GM18498 (cell line): ENCODE data around the gene ARHGAP22.

ENCODE experiments used
- ATAC-seq: cut with Tn5 transposase; IDR thresholded peaks from one replicate; pipeline ENCODE4 v1.9.1; 2021; ENCODE audit warnings: mild to moderate bottlenecking, moderate library complexity; ENCODE audit not compliant: unreplicated experiment

The ARHGAP22 gene

GRCh38 chr10:48607356-48608278 is 2.7 kb upstream of the ARHGAP22 start:
- ATAC-seq = no peak

GRCh38 chr10:48606530-48607355 is 1.9 kb upstream of the ARHGAP22 start:
- no peak for ATAC-seq

DNA sequence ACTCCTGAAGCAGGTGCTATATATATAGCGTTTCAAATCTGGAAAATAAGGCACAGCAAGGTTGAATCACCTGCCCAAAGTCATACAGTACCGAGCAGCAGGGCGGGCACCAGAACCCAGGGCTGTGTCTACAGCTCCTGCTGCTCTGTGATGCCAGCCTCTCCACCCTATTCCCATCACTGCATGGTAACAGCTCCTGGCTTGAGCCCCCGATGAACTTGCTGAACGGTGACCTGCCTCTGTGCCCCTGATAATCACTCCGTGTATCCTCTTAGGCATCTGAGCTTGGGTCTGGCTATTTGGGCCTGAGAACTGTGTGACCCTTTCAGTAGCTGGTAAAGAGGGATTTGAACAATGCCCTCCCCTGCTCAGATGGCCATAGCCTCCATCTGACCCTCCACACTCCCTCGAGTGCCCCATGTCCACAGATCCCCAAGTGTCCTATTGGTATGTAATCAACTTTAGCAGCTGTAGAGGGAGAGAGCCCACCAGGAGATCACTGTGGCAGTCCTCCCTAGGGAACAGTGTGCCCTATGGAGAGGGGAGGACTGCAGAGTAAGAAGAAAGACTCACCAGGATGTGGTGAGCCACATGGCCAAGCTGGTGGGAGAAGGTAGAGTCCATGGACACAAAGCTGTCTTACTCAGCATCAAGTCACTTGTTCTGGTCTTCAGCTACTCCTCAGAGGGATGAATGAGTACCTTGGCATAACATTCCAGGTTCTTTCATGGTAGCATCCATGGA is 1.1 kb upstream of the ARHGAP22 start:
- ATAC-seq = no peak

GRCh38 chr10:48604039-48604990 is 558 bp downstream of the ARHGAP22 start:
- no peak for ATAC-seq

- ATAC-seq = no peak
Measured at GRCh38 chr10:48603421-48604038, 1.3 kb downstream of the ARHGAP22 start.

GRCh38 chr10:48602401-48603135 is 2.3 kb downstream of the ARHGAP22 start:
- no peak for ATAC-seq

- ATAC-seq = no peak
Measured at GRCh38 chr10:48601789-48602188, 3.1 kb downstream of the ARHGAP22 start.

- no peak for ATAC-seq
Measured at GRCh38 chr10:48600645-48601505, 4.0 kb downstream of the ARHGAP22 start.

GRCh38 chr10:48599830-48600134 is 5.1 kb downstream of the ARHGAP22 start:
- no peak for ATAC-seq

DNA sequence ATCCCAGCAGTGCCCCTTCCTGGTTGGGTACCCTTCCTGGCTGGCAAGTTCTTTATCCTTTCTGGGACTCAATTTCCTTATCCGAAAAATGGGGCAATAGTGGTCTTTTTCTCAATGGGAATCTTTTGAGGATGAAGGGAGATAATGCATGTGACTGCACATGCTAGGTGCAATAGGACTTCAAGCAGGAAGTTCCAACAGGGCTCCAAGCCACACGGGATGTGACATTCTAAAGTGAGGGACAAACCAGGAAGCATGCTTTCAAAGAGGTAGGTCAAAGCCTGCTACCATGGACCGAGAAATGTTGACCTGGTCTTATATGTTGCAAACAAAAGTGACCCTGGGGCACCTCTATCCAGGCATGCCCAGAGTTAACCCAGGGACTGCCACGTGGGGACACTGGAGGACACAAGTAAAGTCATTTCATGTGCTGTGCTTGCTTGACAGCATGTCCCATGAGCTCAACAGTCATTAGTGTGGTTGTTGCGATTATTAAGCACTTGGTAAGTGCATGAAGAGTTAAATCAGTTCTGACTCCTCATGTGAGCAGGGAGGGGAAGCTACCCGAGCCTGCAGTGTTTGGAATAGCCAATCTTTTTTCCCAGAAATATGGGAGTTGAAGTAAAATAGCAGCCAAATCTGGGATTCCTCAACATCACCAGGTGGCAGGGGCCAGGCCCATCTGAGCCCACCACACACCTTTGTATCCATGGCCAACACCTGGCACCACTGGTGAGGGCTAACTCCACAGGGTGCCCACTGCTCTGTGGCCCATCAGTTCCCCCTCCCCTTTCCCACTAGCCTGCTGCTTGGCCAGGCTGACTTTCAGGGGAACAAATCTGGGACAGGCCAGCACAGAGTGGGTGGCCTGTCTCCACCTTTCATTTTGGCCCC is 5.7 kb downstream of the ARHGAP22 start:
- no peak for ATAC-seq

- no peak for ATAC-seq
Measured at GRCh38 chr10:48598243-48598935, 6.5 kb downstream of the ARHGAP22 start.

GRCh38 chr10:48595539-48595932 is 9.3 kb downstream of the ARHGAP22 start:
- no peak for ATAC-seq

- no peak for ATAC-seq
Measured at GRCh38 chr10:48594803-48595538, 9.9 kb downstream of the ARHGAP22 start.

GRCh38 chr10:48594371-48594770 is 10.5 kb downstream of the ARHGAP22 start:
- no peak for ATAC-seq

DNA sequence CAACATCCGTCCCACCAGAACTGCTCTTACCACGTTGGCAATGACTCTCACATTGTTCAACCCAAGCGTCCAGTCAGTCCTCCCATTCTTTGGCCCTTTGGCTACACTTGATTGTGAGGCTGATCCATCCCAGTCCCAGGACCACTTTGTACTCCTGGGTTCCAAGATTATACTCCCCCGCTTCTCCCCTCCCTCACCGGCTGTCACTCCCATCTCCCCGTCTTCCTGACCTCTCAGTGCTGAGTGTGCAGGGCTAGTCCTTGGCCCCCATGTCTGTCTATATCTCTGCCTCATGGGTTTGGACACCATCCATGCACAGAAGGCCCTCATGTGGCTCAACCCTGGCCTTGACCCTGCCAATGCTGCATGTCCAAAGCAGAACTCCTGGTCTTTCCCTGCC is 12.5 kb downstream of the ARHGAP22 start:
- ATAC-seq = no peak

- ATAC-seq = no peak
Measured at GRCh38 chr10:48590945-48591344, 13.9 kb downstream of the ARHGAP22 start.
